Measurements from ENCODE around the gene ABHD14A.
A peak's percentile ranks its signal among the peaks of the same experiment; 100 is the strongest.
"Not testable (repeated sequence)": the region's sequence is repeated elsewhere in the genome, so short reads cannot be mapped to it uniquely, and the experiment has no call there.

The ABHD14A gene

DNA sequence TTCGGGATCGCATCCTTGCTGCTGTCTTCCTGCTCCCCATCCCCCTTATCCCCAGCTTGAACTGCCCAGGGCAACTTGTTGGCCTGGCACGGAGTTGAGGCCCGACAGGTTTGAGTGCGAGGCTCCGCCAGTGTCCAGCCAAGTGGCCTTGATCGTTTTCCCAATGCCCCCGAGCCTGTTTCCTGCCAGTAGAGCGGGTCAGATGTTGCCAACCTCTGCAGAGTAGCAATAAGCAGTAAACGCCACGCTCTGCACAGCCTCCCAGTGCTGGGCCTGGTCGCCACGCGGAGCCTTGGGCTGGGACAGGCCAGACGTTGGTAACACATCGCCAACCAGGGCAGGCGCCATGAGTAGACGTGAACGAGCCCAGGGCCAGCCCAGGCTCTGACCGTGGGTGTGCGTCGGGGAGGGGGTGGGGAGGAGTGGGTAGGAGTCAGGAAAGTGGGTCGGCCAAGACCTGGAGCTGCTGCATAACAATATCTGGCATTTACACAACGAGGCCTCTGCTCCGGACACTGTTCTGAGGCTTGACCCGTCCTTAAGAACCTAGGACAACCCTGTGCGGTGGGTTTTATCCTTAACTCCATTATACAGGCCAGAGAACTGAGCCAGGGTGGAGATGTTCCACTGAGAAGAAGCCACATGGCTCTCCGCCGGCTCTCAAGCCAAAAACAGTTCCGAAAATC is 444 bp upstream of the ABHD14A start:
- peak; percentile 60 for DNase-seq

DNA sequence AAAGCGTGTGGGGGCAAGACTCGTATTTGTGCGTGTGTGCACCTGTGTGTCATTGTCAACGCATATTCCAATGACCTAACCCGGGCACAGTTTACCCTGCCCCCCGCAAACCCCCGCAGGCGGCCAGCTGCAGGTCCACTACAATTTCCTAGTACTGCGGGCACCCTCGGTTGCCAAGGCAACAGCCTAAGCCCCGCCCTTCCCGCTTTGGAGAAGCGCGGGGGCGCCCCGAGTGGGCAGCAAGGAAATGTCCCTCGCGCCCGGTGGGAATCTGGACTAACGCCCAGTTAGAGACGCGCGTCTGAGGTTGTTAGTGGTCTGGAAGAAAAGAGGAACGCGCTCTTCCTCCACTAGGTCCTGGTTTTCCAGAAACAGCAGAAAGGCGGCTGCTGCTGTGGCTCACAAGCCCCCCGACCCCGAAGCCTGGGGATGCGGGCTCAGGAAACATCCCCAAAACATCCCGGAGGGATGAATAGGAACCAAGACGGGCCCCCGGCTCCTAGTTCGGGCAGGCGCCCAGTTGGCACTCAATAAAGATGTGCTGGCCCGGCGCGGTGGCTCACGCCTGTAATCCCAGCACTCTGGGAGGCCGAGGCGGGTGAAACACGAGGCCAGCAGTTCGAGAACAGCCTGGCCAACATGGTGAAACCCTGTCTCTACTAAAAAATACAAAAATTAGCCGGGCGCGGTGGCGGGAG is 1.1 kb downstream of the ABHD14A start:
- DNase-seq, result peak; percentile 86

DNA sequence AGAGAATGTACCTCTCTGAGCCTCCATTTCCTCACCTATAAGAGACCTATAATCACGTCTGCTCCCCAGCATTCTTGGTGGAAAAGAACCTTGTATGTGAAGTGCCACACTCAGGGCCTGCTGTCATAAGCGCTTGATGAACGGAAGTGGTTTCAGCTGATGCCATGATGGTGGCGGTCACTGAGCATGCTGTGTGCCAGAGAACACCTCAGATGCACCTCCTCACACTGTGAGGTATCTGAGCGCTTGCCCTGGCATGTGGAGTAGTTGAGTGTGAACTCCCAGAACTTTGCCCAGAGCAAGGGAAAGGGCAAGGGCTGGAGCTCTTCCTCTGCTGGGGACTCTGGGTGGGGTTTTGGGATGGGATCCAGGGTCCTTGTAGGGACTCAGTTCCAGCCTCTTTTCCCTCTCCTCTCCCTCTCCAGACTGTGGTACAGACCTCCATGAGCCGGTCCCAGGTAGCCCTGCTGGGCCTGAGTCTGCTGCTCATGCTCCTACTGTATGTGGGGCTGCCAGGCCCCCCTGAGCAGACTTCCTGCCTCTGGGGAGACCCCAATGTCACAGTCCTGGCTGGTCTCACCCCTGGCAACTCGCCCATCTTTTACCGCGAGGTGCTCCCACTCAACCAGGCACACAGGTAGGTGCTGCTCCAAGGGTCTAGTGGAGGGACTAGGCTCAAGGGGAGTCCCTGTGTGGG is 2.7 kb downstream of the ABHD14A start:
- no peak for DNase-seq

DNA sequence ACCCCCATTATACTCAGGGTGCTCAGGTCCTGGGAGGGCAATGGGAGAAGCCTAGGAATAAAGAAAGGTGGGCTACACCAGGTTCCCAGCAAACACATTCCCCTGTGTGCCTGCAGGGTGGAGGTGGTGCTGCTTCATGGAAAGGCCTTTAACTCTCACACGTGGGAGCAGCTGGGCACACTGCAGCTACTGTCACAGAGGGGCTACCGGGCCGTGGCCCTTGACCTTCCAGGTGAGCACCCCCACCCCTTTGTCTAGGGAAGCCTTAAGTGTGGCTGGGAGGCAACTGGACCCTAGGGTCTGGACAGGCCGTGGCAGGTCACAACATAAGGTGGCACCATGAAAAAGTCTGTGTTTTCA is 3.3 kb downstream of the ABHD14A start:
- no peak for DNase-seq

DNA sequence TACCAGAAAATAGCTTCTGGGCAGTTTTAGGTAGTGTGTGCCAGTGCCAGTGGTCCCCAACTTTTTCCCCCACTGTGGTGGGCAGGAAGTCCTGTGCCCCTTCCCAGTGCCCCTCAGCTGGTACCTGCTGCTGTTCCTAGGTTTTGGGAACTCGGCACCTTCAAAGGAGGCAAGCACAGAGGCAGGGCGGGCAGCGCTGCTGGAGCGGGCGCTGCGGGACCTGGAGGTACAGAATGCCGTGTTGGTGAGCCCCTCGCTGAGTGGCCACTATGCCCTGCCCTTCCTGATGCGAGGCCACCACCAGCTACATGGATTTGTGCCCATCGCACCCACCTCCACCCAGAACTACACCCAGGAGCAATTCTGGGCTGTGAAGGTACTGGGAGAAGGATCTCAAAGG is 5.4 kb downstream of the ABHD14A start:
- no peak for DNase-seq

DNA sequence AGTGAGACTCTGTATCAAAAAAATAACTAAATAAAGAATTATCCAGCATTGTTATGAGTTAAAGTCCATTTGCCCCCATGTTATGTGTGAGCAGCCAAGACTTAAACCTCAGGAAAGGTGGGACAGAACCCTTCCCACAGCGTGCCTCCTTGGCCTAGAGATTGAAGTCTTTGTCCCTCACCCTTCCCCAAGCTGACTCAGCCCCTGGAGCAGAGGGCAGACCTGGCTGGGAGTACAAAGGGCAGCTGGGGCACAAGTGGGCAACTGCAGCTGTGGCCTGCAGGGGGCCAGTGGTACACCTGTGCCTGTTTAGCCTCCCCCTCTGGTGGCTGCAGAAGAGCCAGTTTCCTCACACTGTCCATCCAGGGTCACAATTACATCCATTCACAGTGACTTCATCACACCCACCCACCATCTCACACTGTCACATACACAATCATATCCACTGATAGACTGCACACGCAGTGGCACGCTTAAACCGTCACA is 7.5 kb downstream of the ABHD14A start:
- no peak for DNase-seq

DNA sequence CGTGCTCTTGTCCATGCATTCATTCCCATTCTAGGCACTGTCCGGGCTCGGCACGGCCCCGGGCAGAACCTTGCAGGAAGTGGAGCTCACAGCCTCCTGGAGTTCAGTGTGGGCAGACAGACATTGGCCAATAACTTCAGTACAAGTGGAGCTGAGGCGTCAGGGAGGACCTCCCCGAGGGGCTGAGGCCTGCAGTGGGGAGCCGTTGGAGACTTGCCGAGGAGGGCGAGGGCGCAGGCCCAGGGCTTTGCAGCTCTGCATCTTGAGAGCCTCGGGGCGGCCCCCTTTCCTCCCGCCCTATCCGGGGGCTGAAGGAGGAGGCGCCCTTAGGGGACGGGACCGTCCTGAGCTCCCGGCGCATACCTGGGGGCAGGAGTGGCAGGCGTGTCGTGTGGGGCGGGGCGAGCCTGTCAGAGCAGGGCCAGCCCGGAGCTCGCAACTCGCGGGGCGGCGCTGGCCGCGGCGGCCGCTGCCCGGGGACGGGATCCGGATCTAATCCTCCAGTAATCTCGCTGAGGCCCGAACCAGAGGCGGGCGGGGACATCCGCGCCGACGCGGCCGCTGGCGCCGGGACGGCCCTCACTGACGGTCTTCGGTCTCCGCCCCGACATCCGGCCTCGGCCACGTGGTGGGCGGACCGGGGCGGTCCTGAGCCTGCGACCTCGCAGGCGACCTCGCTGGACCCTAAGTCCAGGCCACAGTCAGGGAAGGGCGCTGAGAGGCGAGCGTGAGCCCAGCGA is 8.1 kb downstream of the ABHD14A start, which contains the start of gene ACY1:
Gene ACY1 (plus strand): TSS at position 698 of the 740 bp plus-strand sequence. CDS start 530 bp downstream, outside the sequence.
- peak; percentile 93 for DNase-seq

DNA sequence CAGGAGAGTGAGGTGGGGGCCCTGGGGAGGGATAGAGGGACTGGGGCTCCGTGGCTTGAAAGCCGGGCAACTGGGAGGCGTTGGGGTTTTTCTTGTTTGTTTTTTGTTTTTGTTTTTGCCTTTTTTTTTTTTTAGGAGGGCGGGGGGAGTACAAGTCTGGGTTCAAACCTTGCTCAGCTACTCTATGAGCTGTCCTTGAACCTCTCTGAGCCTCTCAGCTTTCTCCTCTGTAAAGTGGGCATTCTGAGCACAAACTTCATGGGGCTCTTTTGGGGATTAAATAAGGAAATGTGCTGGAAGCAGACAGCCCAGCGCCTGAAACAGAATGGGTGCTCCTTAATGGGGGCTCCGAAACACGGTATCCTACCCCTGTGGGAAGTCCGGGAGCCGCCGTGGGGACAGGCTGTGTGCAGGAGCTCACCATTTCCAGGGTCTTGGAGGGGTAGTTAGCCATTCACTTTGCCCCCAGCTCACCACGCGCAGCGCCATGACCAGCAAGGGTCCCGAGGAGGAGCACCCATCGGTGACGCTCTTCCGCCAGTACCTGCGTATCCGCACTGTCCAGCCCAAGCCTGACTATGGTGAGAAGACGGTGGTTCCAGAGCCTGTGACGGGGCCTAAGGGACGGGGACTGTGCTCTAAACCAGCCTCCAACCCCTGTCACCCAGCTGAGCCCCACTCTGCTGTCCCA is 8.9 kb downstream of the ABHD14A start:
- DNase-seq, result no peak

DNA sequence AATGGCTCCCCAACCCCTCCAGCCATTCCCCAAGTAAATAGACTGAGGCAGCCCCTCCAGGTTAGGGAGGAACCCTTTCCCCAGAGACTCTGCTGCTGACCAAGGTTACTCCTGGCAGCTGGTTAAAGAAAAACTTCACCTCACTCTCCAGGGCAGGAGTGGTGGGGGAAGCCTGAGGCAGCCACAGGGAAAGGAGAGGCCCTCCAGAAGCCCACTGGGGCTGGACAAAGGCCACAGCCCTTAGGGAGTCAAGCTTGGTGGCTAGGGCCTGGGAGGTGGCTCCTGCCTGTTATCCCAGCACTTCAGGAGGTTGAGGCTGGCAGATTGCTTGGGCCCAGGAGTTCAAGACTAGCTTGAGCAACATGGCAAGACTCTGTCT is 9.4 kb downstream of the ABHD14A start:
- DNase-seq, result no peak

DNA sequence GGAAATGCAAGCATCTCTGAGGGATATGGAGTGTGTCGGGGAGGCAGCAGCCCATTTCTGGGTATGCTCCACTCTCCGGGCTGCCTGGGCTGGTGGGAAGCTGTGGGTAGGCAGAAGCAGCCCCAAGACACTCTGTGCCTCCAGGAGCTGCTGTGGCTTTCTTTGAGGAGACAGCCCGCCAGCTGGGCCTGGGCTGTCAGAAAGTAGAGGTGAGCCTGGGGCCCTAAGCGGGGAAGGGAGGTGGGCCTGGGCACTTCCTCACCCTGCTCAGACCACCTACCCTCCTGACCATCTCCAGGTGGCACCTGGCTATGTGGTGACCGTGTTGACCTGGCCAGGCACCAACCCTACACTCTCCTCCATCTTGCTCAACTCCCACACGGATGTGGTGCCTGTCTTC is 10.2 kb downstream of the ABHD14A start:
- no peak for DNase-seq

DNA sequence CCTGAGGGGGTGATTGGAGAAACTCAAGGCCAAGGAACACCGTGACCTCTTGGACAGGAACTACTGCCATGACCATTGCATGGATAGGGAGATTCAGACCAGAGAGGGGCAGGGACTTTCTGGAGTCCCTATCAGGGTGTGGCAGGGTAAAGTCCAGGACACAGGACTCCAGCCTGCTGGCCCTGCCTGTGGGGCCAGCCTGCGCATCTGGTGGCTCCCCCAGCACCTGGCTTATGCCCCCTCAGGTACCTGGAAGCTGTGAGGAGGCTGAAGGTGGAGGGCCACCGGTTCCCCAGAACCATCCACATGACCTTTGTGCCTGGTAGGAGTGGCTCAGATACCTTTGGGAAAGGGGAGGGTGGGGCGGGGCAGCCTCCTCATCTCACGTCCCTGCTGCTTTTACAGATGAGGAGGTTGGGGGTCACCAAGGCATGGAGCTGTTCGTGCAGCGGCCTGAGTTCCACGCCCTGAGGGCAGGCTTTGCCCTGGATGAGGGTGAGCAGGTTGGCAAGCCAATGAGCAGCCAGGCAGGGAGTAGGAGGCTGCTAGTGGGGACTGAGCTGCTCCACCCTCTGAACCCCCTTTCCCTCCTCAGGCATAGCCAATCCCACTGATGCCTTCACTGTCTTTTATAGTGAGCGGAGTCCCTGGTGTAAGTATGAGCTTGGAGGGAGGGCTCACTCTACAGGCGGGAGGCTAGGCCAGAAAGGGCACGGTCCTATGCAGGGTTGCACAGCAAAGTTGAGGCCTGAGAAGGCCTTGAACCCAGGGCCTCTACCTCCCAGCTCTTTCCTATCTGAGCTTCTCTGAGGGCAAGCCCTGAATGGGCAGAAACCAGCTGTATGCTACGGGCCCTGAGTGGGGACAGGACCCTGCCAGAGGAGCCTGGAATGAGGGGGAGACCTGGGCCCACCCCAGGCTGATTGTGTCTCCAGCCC is 11.4 kb downstream of the ABHD14A start:
- no peak for DNase-seq

DNA sequence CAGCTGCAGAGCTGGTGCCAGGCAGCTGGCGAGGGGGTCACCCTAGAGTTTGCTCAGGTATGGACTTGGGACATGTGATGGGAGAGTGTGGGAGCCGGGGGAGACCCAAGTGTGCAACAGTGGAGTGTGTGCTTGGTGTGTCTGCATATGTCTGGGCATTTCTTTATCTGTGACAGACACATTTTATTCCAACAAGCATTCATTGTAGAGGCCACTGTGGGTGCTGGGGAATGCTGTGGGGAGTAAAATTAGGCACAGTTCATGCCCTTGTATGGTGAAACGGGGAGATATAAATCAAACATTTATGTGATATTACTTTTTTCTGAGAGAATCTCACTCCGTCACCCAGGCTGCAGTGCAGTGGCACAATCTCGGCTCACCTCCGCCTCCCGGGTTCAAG is 12.7 kb downstream of the ABHD14A start:
- no peak for DNase-seq

DNA sequence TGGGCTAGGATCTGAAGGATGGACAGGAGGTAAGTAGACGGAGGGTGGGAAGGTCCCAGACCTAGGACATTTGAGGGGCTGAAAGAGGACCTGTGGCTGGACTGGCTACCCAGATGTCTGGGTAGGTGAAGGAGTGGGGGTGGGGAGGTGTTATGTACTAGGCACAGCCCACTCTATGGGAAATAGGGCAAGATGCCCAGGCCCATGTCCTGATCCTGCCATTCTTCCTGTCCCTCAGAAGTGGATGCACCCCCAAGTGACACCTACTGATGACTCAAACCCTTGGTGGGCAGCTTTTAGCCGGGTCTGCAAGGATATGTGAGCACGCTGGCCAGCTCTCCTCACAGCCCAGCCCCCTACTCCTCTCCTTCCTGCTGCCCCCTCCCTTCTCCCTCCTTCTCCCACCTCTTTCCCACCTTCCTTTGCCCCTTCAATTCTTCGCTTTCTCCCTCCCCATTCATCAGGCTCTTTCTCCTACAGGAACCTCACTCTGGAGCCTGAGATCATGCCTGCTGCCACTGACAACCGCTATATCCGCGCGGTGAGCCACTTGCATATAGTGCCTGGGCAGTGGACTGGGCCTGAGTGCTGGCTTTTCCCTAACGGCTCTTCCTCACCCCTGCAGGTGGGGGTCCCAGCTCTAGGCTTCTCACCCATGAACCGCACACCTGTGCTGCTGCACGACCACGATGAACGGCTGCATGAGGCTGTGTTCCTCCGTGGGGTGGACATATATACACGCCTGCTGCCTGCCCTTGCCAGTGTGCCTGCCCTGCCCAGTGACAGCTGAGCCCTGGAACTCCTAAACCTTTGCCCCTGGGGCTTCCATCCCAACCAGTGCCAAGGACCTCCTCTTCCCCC is 13.7 kb downstream of the ABHD14A start:
- DNase-seq, result no peak

DNA sequence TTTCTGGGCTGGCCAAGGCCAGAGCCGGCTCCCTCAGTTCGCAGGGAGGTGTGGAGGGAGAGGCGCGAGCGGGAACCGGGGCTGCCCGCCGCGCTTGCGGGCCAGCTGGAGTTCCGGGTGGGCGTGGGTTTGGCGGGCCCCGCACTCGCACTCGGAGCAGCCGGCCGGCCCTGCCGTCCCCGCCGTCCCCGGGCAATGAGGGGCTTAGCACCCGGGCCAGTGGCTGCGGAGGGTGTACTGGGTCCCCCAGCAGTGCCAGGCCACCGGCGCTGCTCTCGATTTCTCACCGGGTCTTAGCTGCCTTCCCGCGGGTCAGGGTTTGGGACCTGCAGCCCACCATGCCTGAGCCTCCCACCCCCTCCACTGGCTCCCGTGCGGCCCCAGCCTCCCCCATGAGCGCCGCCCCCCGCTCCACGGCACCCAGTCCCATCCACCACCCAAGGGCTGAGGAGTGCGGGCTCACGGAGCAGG is 15.7 kb downstream of the ABHD14A start:
- not testable (repeated sequence) for DNase-seq

DNA sequence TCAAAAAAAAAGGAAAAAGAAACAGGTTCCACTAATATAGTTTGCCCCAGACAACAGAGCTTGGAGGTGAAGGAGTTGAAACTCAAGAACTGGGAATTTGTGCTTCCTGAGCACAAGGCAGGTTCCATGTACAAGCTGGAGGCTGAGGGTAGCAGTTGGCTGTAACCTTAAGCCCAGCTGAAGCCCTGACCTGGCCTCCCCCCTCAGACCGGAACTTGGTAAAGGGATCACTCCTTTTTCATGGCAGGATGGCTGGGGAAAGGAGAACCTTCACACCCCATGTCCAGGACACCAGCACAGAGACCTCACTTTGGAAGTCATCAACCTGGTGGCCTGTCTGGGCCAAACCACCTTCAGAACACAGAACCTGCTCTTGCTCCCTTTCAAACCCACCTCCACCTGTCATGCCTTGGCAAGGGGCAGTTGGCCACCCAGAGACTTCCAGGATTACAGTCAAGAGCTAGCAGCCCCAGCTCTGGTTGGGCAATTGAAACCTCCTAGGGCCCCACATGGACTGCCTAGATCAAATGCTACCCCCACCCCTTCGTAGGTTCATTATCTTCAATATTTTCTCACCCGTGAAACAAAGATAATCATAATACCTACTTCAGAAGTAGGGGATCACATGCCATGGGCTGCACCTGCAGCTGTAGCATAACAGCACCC is 17.3 kb downstream of the ABHD14A start:
- no peak for DNase-seq

DNA sequence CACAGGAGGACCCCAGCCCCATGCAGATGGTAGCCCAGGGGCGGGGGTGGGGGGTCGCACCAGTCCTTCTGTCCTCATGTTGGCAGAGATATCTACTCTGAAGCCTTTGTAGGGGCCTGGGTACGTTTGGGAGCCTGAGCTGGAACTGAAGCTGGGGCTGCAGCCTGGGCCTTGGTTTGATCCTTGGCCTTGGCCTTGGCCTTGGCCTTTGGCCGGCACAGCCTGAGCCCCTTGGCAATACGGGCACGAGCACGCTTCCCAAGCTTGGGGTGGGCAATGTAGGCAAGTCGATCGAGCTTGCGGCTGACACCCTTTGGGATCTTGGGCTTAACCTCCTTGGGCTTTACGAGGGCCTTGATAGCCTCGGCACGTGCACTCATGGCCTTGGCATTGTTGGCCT is 18.8 kb downstream of the ABHD14A start:
- not testable (repeated sequence) for DNase-seq

DNA sequence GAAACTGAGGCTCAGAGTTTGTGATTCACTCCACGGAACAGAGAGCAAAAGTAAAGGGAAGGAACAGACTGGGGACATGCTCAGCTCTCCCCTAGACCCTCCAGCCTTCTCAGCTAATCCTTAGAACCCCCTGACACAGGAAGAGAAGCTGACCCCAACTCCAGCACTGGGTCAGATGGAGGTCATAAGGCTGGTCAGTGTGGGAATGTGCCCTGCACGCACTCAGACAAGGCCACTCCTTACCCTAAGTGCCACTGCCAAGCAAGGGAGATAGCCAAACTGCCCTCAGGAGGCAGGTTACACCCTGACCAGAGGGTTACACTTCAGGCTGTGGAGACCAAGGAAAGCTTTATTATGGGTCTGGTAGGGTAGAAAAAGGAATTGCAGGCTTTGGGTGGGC is 19.7 kb downstream of the ABHD14A start:
- DNase-seq, result no peak

DNA sequence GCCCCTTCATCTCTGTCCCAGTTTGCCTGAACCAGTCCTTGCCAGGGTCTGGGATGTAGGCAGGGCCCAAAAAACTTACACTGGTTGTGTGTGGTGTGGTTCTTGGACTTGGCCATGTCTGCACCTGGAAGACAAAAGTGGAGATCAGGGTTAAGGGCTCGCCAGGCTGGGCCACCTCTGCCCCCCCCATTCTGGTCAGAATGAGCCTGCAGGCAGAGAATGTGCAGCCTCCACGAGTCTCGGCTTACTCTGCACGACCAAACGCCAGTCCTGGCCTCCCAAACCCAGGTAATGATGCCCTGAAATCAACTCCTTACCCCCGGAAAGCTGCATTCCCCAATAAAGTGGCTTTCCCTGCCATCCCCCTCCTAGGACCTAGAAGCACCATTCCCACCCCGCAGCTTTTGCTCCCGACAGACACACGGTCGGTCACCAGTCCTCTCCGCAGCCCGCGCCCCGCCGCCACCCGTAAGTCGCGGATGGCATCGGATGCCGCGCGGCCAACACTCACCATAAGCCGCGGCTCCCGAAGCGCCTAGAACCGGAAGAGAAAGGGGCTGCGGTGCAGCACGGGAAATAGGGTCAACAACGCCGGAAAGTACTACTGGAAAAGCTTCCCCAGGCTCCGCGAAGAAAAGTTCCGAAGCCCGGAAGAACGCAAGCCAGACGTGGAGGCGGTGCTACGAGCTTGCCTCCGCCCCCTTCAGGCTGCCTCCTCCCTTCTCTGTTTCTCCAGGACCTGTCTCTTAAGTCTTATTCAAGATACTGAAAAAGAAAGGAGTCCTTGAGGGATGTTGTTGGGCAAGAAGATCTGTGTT is 20.7 kb downstream of the ABHD14A start, which contains the start of gene RPL29:
Gene RPL29 (minus strand): TSS at position 550 of the 818 bp plus-strand sequence. CDS start 434 bp downstream, at position 116.
- DNase-seq, result peak; percentile 97

DNA sequence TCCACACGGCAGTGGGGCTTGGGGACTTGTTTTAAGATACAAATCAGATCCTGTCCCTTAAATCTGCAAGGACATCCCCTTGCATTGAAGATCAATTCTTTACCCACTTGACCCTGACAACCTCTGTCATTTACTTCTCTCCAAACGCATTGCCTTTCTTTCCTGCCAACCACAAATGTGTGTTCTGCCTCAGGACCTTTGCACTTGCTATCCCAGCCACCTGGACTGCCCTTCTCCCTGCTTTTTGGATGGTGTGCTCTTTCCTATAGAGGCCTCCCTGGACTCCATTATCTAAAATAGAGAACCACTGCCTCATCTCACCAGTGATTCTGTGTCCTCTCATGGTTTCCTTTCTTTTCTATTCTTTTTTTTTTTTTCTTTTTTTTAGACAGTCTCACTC is 22.3 kb downstream of the ABHD14A start:
- DNase-seq, result no peak
